Liver (tissue), 9 donors: Measurements from ENCODE around the gene DPM1. TPM values are rescaled to one million over a fixed set of nuclear protein-coding genes. Genes with fewer than 3 reads are reported as not detected.

Experiments used
- DNase-seq: peaks from one replicate; pipeline ENCODE4 v3.0.0-alpha.2; 2017; ENCODE audit warnings: low spot score
- H3K27ac ChIP-seq, 2 donors: one replicate each; pipeline ENCODE4 v1.7.0; 2013; ENCODE audit warnings: inconsistent platforms in 2 of 2, low read length in 2 of 2, control low read depth in 1 of 2, low read depth in 1 of 2, mild to moderate bottlenecking in 1 of 2
- H3K27me3 ChIP-seq, 4 donors: one replicate each; pipeline versions ENCODE4 v1.6.1 to v1.7.0; 2013; ENCODE audit warnings: low read length in 3 of 4, inconsistent platforms in 1 of 4, mild to moderate bottlenecking in 1 of 4, moderate library complexity in 1 of 4; ENCODE audit not compliant: control insufficient read depth in 4 of 4, insufficient read depth in 4 of 4
- H3K36me3 ChIP-seq, 4 donors: one replicate each; pipeline versions ENCODE4 v1.6.1 to v1.7.0; 2013; ENCODE audit warnings: low read length in 3 of 4, mild to moderate bottlenecking in 3 of 4, low read depth in 1 of 4, moderate library complexity in 1 of 4; ENCODE audit not compliant: control insufficient read depth in 4 of 4, insufficient read depth in 3 of 4
- H3K4me1 ChIP-seq, 4 donors: one replicate each; pipeline versions ENCODE4 v1.6.1 to v1.7.0; 2013; ENCODE audit warnings: low read length in 3 of 4, mild to moderate bottlenecking in 3 of 4, moderate library complexity in 1 of 4; ENCODE audit not compliant: control insufficient read depth in 4 of 4, insufficient read depth in 4 of 4
- H3K4me3 ChIP-seq, 3 donors: one replicate each; pipeline versions ENCODE4 v1.6.1 to v1.7.0; 2013; ENCODE audit warnings: low read length in 3 of 3, control low read depth in 1 of 3, low read depth in 1 of 3, mild to moderate bottlenecking in 1 of 3
- H3K9ac ChIP-seq, 2 donors: one replicate each; pipeline ENCODE4 v1.7.0; 2013; ENCODE audit warnings: low read length in 2 of 2, mild to moderate bottlenecking in 2 of 2, moderate library complexity in 2 of 2, control low read depth in 1 of 2, low read depth in 1 of 2
- H3K9me3 ChIP-seq, 4 donors: one replicate each; pipeline versions ENCODE4 v1.6.1 to v1.7.0; 2013; ENCODE audit warnings: low read length in 3 of 4; ENCODE audit not compliant: control insufficient read depth in 4 of 4
- ATF3 ChIP-seq: IDR thresholded peaks from 2 replicates; pipeline ENCODE4 v1.6.1; 2016; ENCODE audit warnings: antibody characterized with exemption
- CTCF ChIP-seq: fragments of 150-350 bp; IDR thresholded peaks from 2 replicates; pipeline ENCODE4 v1.5.1; 2017; ENCODE audit warnings: improper control_type of control experiment, low read depth, low read length; ENCODE audit not compliant: missing input control
- EGR1 ChIP-seq, 2 donors: IDR thresholded peaks; 2 replicates each; pipeline ENCODE4 v1.6.1; 2016 to 2018; ENCODE audit warnings: antibody characterized with exemption in 2 of 2, low read depth in 2 of 2
- FOXA1 ChIP-seq: IDR thresholded peaks from 2 replicates; pipeline ENCODE4 v1.6.1; 2016; ENCODE audit warnings: antibody characterized with exemption
- FOXA2 ChIP-seq: IDR thresholded peaks from 2 replicates; pipeline ENCODE4 v1.6.1; 2016; ENCODE audit warnings: antibody characterized with exemption
- GABPA ChIP-seq, 2 donors: IDR thresholded peaks in 1 of 2; conservative IDR thresholded peaks in 1 of 2; 2 replicates each; pipeline ENCODE4 v1.6.1; 2016; ENCODE audit warnings: antibody characterized with exemption in 2 of 2, mild to moderate bottlenecking in 1 of 2, moderate library complexity in 1 of 2
- HNF4A ChIP-seq, 2 donors: conservative IDR thresholded peaks; 2 replicates each; pipeline ENCODE4 v1.6.1; 2016; ENCODE audit warnings: antibody characterized with exemption in 2 of 2, mild to moderate bottlenecking in 2 of 2
- HNF4G ChIP-seq: IDR thresholded peaks from 2 replicates; pipeline ENCODE4 v1.6.1; 2016; ENCODE audit warnings: antibody characterized with exemption
- JUND ChIP-seq, 2 donors: IDR thresholded peaks; 2 replicates each; pipeline ENCODE4 v1.6.1; 2016; ENCODE audit warnings: antibody characterized with exemption in 2 of 2
- MAX ChIP-seq: IDR thresholded peaks from 2 replicates; pipeline ENCODE4 v1.6.1; 2016; ENCODE audit warnings: antibody characterized with exemption
- NR2F2 ChIP-seq: IDR thresholded peaks from 2 replicates; pipeline ENCODE4 v1.6.1; 2016; ENCODE audit warnings: antibody characterized with exemption
- RAD21 ChIP-seq, 2 donors: IDR thresholded peaks; 2 replicates each; pipeline ENCODE4 v1.6.1; 2016; ENCODE audit warnings: antibody characterized with exemption in 2 of 2, mild to moderate bottlenecking in 2 of 2
- RXRA ChIP-seq, 2 donors: IDR thresholded peaks; 2 replicates each; pipeline ENCODE4 v1.6.1; 2017 to 2018; ENCODE audit warnings: antibody characterized with exemption in 2 of 2, mild to moderate bottlenecking in 1 of 2
- SP1 ChIP-seq: IDR thresholded peaks from 2 replicates; pipeline ENCODE4 v1.6.1; 2018; ENCODE audit warnings: antibody characterized with exemption, mild to moderate bottlenecking
- TAF1 ChIP-seq: conservative IDR thresholded peaks from 2 replicates; pipeline ENCODE4 v1.6.1; 2016; ENCODE audit warnings: antibody characterized with exemption, mild to moderate bottlenecking
- YY1 ChIP-seq: IDR thresholded peaks from 2 replicates; pipeline ENCODE4 v1.6.1; 2016; ENCODE audit warnings: antibody characterized with exemption, mild to moderate bottlenecking
- whole genome bisulfite sequencing: extraction: QIAGEN DNeasy Blood & Tissue Kit; methylation state at CpG from one replicate; pipeline ENCODE4 v1.1.7; 2013; 5-methylcytosine and 5-hydroxymethylcytosine counted together
- polyA plus RNA-seq, 2 donors: library from polyadenylated mRNA; stranded (reverse) in 1 of 2; unstranded in 1 of 2; fragments of 200-250 nt in 1 of 2; fragments of >200 nt in 1 of 2; fragmentation: Nextera tagmentation in 1 of 2; extraction: Ambion mirVana in 1 of 2; gene quantifications; one replicate each; pipeline versions ENCODE4 v1.2.1 to v1.2.3, GENCODE V29; 2013 to 2015
- total RNA-seq, 2 donors: library from RNA; depleted of rRNA; stranded (reverse); fragments of >200 nt; gene quantifications; one replicate each; pipeline ENCODE4 v1.2.3, GENCODE V29; 2014
- TF ChIP-seq, protein P1 (sequence below): IDR thresholded peaks from 2 replicates; pipeline ENCODE4 v1.6.1; 2016; ENCODE audit warnings: antibody characterized with exemption, mild to moderate bottlenecking
- TF ChIP-seq, protein P2 (sequence below): IDR thresholded peaks from 2 replicates; pipeline ENCODE4 v1.6.1; 2016; ENCODE audit warnings: antibody characterized with exemption
- donor health status: healthy.
- donor health status: healthy.
- donor health status: healthy.
- donor health status: healthy.
- donor health status: healthy.

The DPM1 gene
- total and polyA plus RNA-seq, 4 donors = 27.2 to 42.6 (median 35.2) TPM

- Histone ChIP-seq H3K27me3 (no peaks in the 10 kb centered on the region), H3K4me1 (peaks cover 6 to 31% (median 30%) of the 10 kb centered on the region in 4 donors), H3K9ac (peak overlapping the region; percentile 56 to 73), H3K4me3 (peak overlapping the region; percentile 57 to 100 (median 84)), H3K9me3 (no peaks in the 10 kb centered on the region), H3K27ac (peak overlapping the region; percentile 25 to 56), H3K36me3 (peaks cover 0 to 6% (median 4%) of the 10 kb centered on the region in 4 donors)
- TF ChIP-seq HNF4A (conservative IDR thresholded peaks at IDR 0.05) (peak in 1 of 2 donors; percentile 56), YY1 (peak; percentile 55), SP1 (peak; percentile 88), FOXA2 (no peak), MAX (no peak), HNF4G (no peak), RAD21 (IDR thresholded peaks at IDR 0.05) (peak; percentile 83 to 88), CTCF (peak; percentile 79), FOXA1 (no peak), JUND (IDR thresholded peaks at IDR 0.05) (peak in 1 of 2 donors; percentile 71), TAF1 (no peak), RXRA (IDR thresholded peaks at IDR 0.05) (peak; percentile 82 to 95), NR2F2 (no peak), GABPA (IDR thresholded peaks at IDR 0.05 in 1 of 2, conservative IDR thresholded peaks at IDR 0.05 in 1 of 2) (peak; percentile 34 to 55), ATF3 (no peak), EGR1 (IDR thresholded peaks at IDR 0.05; ENCODE audit: low read depth in 2 of 2) (no peak)
- TF ChIP-seq, protein P1, sequence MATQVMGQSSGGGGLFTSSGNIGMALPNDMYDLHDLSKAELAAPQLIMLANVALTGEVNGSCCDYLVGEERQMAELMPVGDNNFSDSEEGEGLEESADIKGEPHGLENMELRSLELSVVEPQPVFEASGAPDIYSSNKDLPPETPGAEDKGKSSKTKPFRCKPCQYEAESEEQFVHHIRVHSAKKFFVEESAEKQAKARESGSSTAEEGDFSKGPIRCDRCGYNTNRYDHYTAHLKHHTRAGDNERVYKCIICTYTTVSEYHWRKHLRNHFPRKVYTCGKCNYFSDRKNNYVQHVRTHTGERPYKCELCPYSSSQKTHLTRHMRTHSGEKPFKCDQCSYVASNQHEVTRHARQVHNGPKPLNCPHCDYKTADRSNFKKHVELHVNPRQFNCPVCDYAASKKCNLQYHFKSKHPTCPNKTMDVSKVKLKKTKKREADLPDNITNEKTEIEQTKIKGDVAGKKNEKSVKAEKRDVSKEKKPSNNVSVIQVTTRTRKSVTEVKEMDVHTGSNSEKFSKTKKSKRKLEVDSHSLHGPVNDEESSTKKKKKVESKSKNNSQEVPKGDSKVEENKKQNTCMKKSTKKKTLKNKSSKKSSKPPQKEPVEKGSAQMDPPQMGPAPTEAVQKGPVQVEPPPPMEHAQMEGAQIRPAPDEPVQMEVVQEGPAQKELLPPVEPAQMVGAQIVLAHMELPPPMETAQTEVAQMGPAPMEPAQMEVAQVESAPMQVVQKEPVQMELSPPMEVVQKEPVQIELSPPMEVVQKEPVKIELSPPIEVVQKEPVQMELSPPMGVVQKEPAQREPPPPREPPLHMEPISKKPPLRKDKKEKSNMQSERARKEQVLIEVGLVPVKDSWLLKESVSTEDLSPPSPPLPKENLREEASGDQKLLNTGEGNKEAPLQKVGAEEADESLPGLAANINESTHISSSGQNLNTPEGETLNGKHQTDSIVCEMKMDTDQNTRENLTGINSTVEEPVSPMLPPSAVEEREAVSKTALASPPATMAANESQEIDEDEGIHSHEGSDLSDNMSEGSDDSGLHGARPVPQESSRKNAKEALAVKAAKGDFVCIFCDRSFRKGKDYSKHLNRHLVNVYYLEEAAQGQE = peak; percentile 29
- 16% methylated on average over 13 of the region's 13 CpGs for WGBS
- DNase-seq = peak; percentile 89
Measured at GRCh38 chr20:50929299-50930138, 28.8 kb downstream of the DPM1 start.

GRCh38 chr20:50928469-50928868 lies 29.9 kb downstream of the DPM1 start:
- Histone ChIP-seq H3K9ac (no peak overlapping the region), H3K27me3 (no peaks in the 10 kb centered on the region), H3K27ac (no peak overlapping the region), H3K4me3 (no peak overlapping the region), H3K36me3 (peaks cover 0 to 3% (median 2%) of the 10 kb centered on the region in 4 donors), H3K9me3 (no peaks in the 10 kb centered on the region), H3K4me1 (peaks cover 7 to 31% (median 30%) of the 10 kb centered on the region in 4 donors)
- DNase-seq = no peak
- 74% methylated on average over 5 of the region's 5 CpGs for WGBS
- TF ChIP-seq CTCF (no peak), RXRA (IDR thresholded peaks at IDR 0.05) (no peak), GABPA (IDR thresholded peaks at IDR 0.05 in 1 of 2, conservative IDR thresholded peaks at IDR 0.05 in 1 of 2) (no peak), FOXA2 (no peak), YY1 (no peak), HNF4G (no peak), NR2F2 (no peak)
- TF ChIP-seq, protein P2, sequence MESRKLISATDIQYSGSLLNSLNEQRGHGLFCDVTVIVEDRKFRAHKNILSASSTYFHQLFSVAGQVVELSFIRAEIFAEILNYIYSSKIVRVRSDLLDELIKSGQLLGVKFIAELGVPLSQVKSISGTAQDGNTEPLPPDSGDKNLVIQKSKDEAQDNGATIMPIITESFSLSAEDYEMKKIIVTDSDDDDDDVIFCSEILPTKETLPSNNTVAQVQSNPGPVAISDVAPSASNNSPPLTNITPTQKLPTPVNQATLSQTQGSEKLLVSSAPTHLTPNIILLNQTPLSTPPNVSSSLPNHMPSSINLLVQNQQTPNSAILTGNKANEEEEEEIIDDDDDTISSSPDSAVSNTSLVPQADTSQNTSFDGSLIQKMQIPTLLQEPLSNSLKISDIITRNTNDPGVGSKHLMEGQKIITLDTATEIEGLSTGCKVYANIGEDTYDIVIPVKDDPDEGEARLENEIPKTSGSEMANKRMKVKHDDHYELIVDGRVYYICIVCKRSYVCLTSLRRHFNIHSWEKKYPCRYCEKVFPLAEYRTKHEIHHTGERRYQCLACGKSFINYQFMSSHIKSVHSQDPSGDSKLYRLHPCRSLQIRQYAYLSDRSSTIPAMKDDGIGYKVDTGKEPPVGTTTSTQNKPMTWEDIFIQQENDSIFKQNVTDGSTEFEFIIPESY = no peak
